Endothelial cell of umbilical vein (primary cell): ENCODE measurements around the gene RPP25L. TPM values are rescaled to one million over a fixed set of nuclear protein-coding genes. Genes with fewer than 3 reads are reported as not detected.

ENCODE experiments used
- BruUV-seq: library from RNA; stranded (reverse); fragments of 400-500 nt; replicated peaks from 2 replicates; lab custom pipeline; 2021; lab: Mats Ljungman, UMichigan
- CTCF ChIA-PET: fragments of 300-600, 350-600 bp; sonication (Branson Sonifier 250); formaldehyde crosslinking; loops from one replicate; lab custom pipeline; 2021; ENCODE audit warnings: antibody characterized with exemption, inconsistent platforms; lab: Charles Lee
- POLR2A ChIA-PET: fragments of 300-600, 350-600 bp; sonication (Branson Sonifier 250); formaldehyde crosslinking; loops from one replicate; lab custom pipeline; 2021; ENCODE audit warnings: antibody characterized with exemption, inconsistent platforms; lab: Charles Lee
- DNase-seq: peaks from one replicate; pipeline ENCODE4 v3.0.0-alpha.2; 2011; ENCODE audit warnings: low read depth, low spot score
- FAIRE-seq: peaks from 2 replicates; lab custom pipeline; 2011; peaks lifted over from hg19 to GRCh38; lab: Jason Lieb, UNC
- H2AFZ ChIP-seq: 2 replicates; pipeline ENCODE4 v1.6.0; 2012; ENCODE audit warnings: low read depth, low read length, control low read depth, inconsistent platforms
- H3K27ac ChIP-seq: 2 replicates; pipeline ENCODE4 v1.5.1; 2011; ENCODE audit warnings: low read depth, mild to moderate bottlenecking, control low read depth, low read length, moderate library complexity; ENCODE audit not compliant: insufficient read depth
- H3K27me3 ChIP-seq, 2 experiments: 2 replicates each; pipeline versions ENCODE4 v1.6.0 to v1.6.1; 2011; ENCODE audit warnings: low read length in 2 of 2, mixed read lengths in 1 of 2; ENCODE audit not compliant: control insufficient read depth in 2 of 2, insufficient read depth in 2 of 2
- H3K36me3 ChIP-seq, 2 experiments: 2 replicates in 1 of 2; 3 replicates in 1 of 2; pipeline ENCODE4 v1.5.1; 2011; ENCODE audit warnings: low read length in 2 of 2, mild to moderate bottlenecking in 1 of 2, moderate library complexity in 1 of 2; ENCODE audit not compliant: control insufficient read depth in 2 of 2, insufficient read depth in 2 of 2; ENCODE audit errors: extremely low read depth in 1 of 2
- H3K4me1 ChIP-seq: 3 replicates; pipeline ENCODE4 v1.5.1; 2011; ENCODE audit warnings: mild to moderate bottlenecking, low read length; ENCODE audit not compliant: control insufficient read depth, insufficient read depth; ENCODE audit errors: extremely low read depth
- H3K4me2 ChIP-seq: 2 replicates; pipeline ENCODE4 v1.6.1; 2011; ENCODE audit warnings: low read length, control low read depth, mixed read lengths; ENCODE audit not compliant: insufficient read depth
- H3K4me3 ChIP-seq, 3 experiments: fragments of 200-600 bp in 1 of 3; sonication (generic), shearing (Covaris generic) in 1 of 3; replicated peaks in 1 of 3; 2 replicates each; pipeline ENCODE4 v1.5.1; 2011 to 2016; ENCODE audit warnings: control low read depth in 3 of 3, low read length in 3 of 3, mild to moderate bottlenecking in 2 of 3, inconsistent platforms in 1 of 3, low read depth in 1 of 3, moderate library complexity in 1 of 3; ENCODE audit not compliant: insufficient read depth in 1 of 3
- H3K79me2 ChIP-seq: 2 replicates; pipeline ENCODE4 v1.6.0; 2012; ENCODE audit warnings: low read length, inconsistent platforms; ENCODE audit not compliant: control insufficient read depth, insufficient read depth
- H3K9ac ChIP-seq: replicated peaks from 2 replicates; pipeline ENCODE3; 2011; ENCODE audit warnings: low read length, control low read depth; ENCODE audit not compliant: insufficient read depth; ENCODE audit errors: extremely low read depth
- H3K9me1 ChIP-seq: replicated peaks from 3 replicates; pipeline ENCODE4 v1.6.0; 2011; ENCODE audit warnings: mild to moderate bottlenecking, low read length; ENCODE audit not compliant: control insufficient read depth, insufficient read depth; ENCODE audit errors: extremely low read depth
- H3K9me3 ChIP-seq: replicated peaks from 2 replicates; pipeline ENCODE4 v1.5.1; 2012; ENCODE audit warnings: low read length, inconsistent platforms; ENCODE audit not compliant: control insufficient read depth, insufficient read depth
- H4K20me1 ChIP-seq: replicated peaks from 2 replicates; pipeline ENCODE3; 2011; ENCODE audit warnings: mild to moderate bottlenecking, low read length; ENCODE audit not compliant: control insufficient read depth, insufficient read depth; ENCODE audit errors: extremely low read depth
- EZH2 ChIP-seq: IDR thresholded peaks from 2 replicates; pipeline ENCODE4 v1.6.1; 2012; ENCODE audit warnings: borderline replicate concordance, low read depth, mild to moderate bottlenecking, moderate library complexity, low read length, inconsistent platforms; ENCODE audit not compliant: severe bottlenecking
- GATA2 ChIP-seq: IDR thresholded peaks from 2 replicates; pipeline ENCODE4 v1.7.0; 2011; ENCODE audit warnings: low read depth, mild to moderate bottlenecking, moderate library complexity, mixed read lengths, low read length; ENCODE audit not compliant: insufficient read length, insufficient read depth
- MYC ChIP-seq: IDR thresholded peaks from one replicate; pipeline ENCODE4 v1.6.1; 2011; ENCODE audit warnings: mild to moderate bottlenecking, low read depth, low read length
- POLR2A ChIP-seq: IDR thresholded peaks from 2 replicates; pipeline ENCODE4 v1.6.1; 2012; ENCODE audit warnings: low read depth, mild to moderate bottlenecking, control low read depth, low read length
- POLR2AphosphoS5 ChIP-seq: IDR thresholded peaks from 2 replicates; pipeline ENCODE4 v1.6.1; 2012; ENCODE audit warnings: low read depth, mild to moderate bottlenecking, control low read depth, low read length, moderate library complexity; ENCODE audit not compliant: insufficient read depth
- dilution Hi-C: fragments of 300-500 bp; cut with MboI; formaldehyde crosslinking; loops from one replicate; pipeline ENCODE4 v1.15.0; 2019; ENCODE audit warnings: low sequenced_read_pairs; ENCODE audit not compliant: extremely low pct_ligation_motif_present
- intact Hi-C: fragments of 100-400 bp; cut with micrococcal nuclease; formaldehyde crosslinking; loops from one replicate; pipeline ENCODE4 v1.10.0; 2022
- polyA plus RNA-seq, 4 experiments: library from polyadenylated mRNA; depleted of rRNA in 3 of 4; stranded (reverse) in 3 of 4; unstranded in 1 of 4; fragments of >200 nt; gene quantifications; 2 replicates each; pipeline versions ENCODE4 v1.2.1 to v1.2.3, GENCODE V29; 2011 to 2012; ENCODE audit warnings: missing spikeins in 1 of 4
- total RNA-seq: library from RNA; stranded (reverse); gene quantifications from 2 replicates; pipeline ENCODE4 v1.2.3, GENCODE V29; 2021

RPP25L gene
- total and polyA plus RNA-seq, 2 donors (not counting 3 experiments of a cell fraction or from before 2014, with no cell fraction given): 15.7 to 41.0 TPM

DNA sequence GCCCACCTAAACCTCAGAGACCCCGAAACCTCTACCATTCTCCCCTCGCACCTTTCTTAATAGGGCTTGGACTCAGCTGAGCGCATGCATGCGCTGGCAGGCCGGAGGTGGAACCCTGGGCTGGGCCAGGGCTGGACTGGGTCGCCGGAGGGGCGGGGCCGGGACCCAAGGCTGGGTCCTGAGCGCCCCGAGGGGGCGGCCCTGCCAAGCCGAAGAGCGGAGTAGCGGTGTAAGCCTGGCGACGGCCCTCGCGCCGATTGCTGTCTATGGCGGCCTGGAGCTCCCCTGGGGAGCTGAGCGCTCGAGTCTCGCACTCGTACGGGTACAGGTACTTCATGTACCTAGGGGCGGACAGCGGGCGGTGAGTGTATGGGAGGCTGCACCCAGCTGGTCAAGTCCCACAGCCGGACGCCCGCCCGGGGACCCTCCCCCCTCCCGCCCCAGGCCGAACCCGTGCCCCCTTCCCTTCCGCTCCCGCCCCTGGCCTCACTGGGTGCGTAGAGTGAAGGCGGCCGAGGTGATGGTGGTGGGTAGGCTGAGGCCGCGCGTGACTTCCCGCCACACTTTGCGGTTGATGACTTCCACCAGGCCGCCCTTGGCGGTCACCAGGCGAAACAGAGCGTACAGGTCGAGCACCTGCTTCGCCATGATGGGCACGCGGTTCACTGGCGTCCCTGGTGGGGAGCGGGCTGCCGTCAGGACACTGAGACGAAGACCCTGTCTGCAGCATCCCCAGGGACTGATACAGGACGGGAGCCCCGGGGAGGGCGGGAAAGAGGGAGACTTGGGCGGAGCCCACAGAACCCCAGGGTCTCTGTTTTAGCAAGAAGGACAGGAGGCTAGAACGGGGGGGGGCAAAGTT lies 11.7 kb upstream of the RPP25L start:
- intact Hi-C loops (no loop called here), dilution Hi-C loops (no loop called here)
- Histone ChIP-seq H3K9ac (no peak overlapping the region), H3K4me2 (no peak overlapping the region), H4K20me1 (no peaks in the 10 kb centered on the region), H3K9me1 (no peaks in the 10 kb centered on the region), H3K9me3 (no peaks in the 10 kb centered on the region), H3K27me3 (peaks cover 50 to 56% of the 10 kb centered on the region in 2 experiments), H2AFZ (no peak overlapping the region), H3K4me3 (no peak overlapping the region), H3K4me1 (peaks cover 13% of the 10 kb centered on the region), H3K27ac (no peak overlapping the region), H3K36me3 (no peaks in the 10 kb centered on the region), H3K79me2 (no peaks in the 10 kb centered on the region)
- TF ChIP-seq GATA2: no peak
- peak; percentile 81 for TF ChIP-seq EZH2
- no peak for FAIRE-seq
- CTCF ChIA-PET: interaction anchor here (0.7 to 5.0 kb wide), 4 partner anchors 10 to 79 kb away, joined by 3 to 41 read pairs (median 4); partner anchors contain the start of gene RPP25L
- no TSS peak for BruUV-seq
- POLR2A ChIA-PET: no interaction called here
- DNase-seq: no peak

DNA sequence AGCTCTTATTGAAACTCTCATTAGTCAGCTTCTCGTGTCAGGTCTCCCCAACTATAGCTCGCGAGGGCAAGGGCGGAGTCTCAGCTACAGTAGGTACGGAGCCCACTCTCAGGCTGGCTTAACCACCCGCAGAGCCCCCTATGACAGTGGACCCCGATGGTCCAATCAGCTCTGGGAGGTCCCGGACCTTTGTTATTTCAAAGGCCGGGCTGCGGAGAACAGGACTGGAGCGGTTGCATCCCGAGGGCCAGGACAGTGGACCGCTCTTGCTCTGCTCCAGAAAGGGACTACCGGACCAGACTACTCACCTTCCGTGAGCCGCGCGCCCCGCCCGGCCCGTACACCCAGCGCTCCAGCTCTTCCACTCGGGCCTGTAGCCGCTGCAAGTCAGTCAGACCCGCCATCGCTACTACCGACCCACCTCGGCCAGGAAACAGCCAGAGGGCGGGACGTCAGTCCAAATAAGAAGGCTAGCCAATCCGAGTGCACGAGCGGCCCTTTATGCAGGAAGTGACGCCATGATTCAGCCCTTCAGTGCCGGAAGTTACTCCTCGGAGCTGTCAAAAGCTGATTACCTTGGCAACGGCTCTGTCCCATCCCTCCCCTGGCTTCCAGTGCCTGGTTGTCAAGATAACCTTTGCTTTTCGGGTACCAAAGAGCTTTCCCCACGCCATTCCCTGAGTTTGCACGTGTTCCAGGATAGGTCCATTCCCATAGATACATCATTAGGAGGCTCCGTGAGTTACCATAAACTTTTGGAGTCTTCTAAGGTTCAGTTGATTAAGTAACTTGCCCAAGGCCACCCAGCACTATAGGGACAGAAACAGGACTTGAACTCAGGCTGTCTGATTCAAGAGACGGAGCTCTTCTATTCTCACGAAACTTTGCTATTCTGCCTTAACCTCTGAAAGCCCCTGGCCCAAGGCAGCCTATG lies 8.4 kb upstream of the RPP25L start, which contains the start of gene DCTN3:
TSS of gene DCTN3 (minus strand) at position 435 of the 934 bp plus-strand sequence. CDS start at position 404, 31 bp downstream.
- Histone ChIP-seq H3K27ac (no peak within 1 kb of the TSS), H3K9me1 (no peaks in the 10 kb centered on the region), H4K20me1 (no peaks in the 10 kb centered on the region), H3K4me3 (peak within 1 kb of the TSS; percentile 68 to 78 (median 70)), H3K27me3 (peaks cover 20 to 24% of the 10 kb centered on the region in 2 experiments), H3K79me2 (no peaks in the 10 kb centered on the region), H3K36me3 (peaks cover 0 to 12% of the 10 kb centered on the region in 2 experiments), H3K9me3 (no peaks in the 10 kb centered on the region), H3K4me2 (peak within 1 kb of the TSS; percentile 86), H2AFZ (peak within 1 kb of the TSS; percentile 86), H3K9ac (peak within 1 kb of the TSS; percentile 69), H3K4me1 (peaks cover 10% of the 10 kb centered on the region)
- peak; percentile 91 for DNase-seq
- intact Hi-C loops: no loop called here
- TF ChIP-seq MYC: no peak
- peak; percentile 55 for TF ChIP-seq POLR2A
- TF ChIP-seq POLR2AphosphoS5: peak; percentile 70
- CTCF ChIA-PET: interaction anchor here (0.8 to 5.0 kb wide), 10 partner anchors 9 to 217 kb away, joined by 3 to 41 read pairs (median 6); partner anchors contain the start of genes RPP25L and SIGMAR1
- POLR2A ChIA-PET: no interaction called here
- BruUV-seq: no TSS peak
- dilution Hi-C loops: no loop called here
- FAIRE-seq: peak; percentile 100
